ENCODE data around the gene CATSPERE. TPM values are rescaled to one million over a fixed set of nuclear protein-coding genes. Genes with fewer than 3 reads are reported as not detected.

CATSPERE gene
- total RNA-seq, 1 donor from 2014 or later: 1.1 TPM

DNA sequence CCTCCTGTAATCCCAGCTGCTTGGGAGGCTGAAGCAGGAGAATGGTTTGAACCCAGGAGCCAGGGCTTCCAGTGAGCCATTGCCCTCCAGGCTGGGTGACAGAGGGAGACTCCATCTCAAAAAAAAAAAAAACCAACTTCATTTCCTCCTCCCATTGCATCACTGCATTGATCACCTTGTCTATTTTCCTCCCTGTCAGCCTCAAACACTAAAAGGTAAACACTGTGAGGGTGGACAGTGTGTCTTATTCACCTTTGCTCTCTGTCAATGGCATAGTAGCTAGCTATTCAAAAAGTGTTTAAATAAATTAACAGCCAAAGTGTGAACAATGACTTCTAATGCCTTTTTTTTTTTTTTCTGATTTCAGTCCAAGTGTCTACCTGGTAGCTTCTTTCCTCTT is 178.5 kb downstream of the CATSPERE start:
- Histone ChIP-seq H3K4me1 (no peaks in the 10 kb centered on the region), H3K4me3 (no peak overlapping the region), H3K27ac (no peak overlapping the region), H3K36me3 (no peaks in the 10 kb centered on the region), H3K27me3 (no peaks in the 10 kb centered on the region), H3K9me3 (no peaks in the 10 kb centered on the region)
- no peak for TF ChIP-seq CTCF (IDR thresholded peaks at IDR 0.05)
- no peak for DNase-seq
- intact Hi-C loops (cut with DNase I): no loop called here
- no peak for ATAC-seq

GRCh38 chr1:244640917-244641316 is 179.8 kb downstream of the CATSPERE start:
- Histone ChIP-seq H3K27me3 (no peaks in the 10 kb centered on the region), H3K4me1 (no peaks in the 10 kb centered on the region), H3K9me3 (no peaks in the 10 kb centered on the region), H3K4me3 (no peak overlapping the region), H3K36me3 (no peaks in the 10 kb centered on the region), H3K27ac (no peak overlapping the region)
- ATAC-seq (no peak), DNase-seq (no peak)
- no peak for TF ChIP-seq CTCF (IDR thresholded peaks at IDR 0.05)
- intact Hi-C loops (cut with DNase I): no loop called here

DNA sequence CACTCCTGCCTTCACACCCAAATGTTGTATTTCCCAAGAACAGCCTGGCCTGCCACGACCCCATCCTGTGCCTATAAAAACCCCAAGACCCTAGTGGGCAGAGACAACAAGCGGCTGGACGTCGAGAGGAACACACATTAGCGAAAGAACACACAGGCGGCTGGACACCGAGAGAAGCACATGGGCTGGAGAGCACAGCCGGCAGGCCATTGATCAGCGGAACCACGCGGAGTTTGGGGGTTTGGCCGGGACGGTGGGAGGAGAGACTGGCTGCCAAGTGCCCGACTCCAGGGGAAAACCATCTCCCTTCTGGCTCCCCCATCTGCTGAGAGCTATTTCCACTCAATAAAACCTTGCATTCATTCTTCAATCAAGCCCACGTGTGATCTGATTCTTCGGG is 181.5 kb downstream of the CATSPERE start:
- no peak for DNase-seq
- intact Hi-C loops (cut with DNase I): no loop called here
- Histone ChIP-seq H3K4me1 (no peaks in the 10 kb centered on the region), H3K36me3 (no peaks in the 10 kb centered on the region), H3K9me3 (no peaks in the 10 kb centered on the region), H3K27me3 (no peaks in the 10 kb centered on the region), H3K4me3 (no peak overlapping the region), H3K27ac (no peak overlapping the region)
- no peak for ATAC-seq
- no peak for TF ChIP-seq CTCF (IDR thresholded peaks at IDR 0.05)

GRCh38 chr1:244642988-244643387 is 181.9 kb downstream of the CATSPERE start:
- Histone ChIP-seq H3K4me1 (no peaks in the 10 kb centered on the region), H3K27ac (no peak overlapping the region), H3K4me3 (no peak overlapping the region), H3K9me3 (no peaks in the 10 kb centered on the region), H3K36me3 (no peaks in the 10 kb centered on the region), H3K27me3 (no peaks in the 10 kb centered on the region)
- intact Hi-C loops (cut with DNase I): no loop called here
- DNase-seq: no peak
- ATAC-seq: no peak
- no peak for TF ChIP-seq CTCF (IDR thresholded peaks at IDR 0.05)

- no peak for ATAC-seq
- Histone ChIP-seq H3K36me3 (no peaks in the 10 kb centered on the region), H3K27ac (no peak overlapping the region), H3K9me3 (no peaks in the 10 kb centered on the region), H3K27me3 (no peaks in the 10 kb centered on the region), H3K4me1 (no peaks in the 10 kb centered on the region), H3K4me3 (no peak overlapping the region)
- no peak for DNase-seq
- TF ChIP-seq CTCF (IDR thresholded peaks at IDR 0.05): no peak
- intact Hi-C loops (cut with DNase I): no loop called here
Observed at GRCh38 chr1:244645414-244645813, 184.3 kb downstream of the CATSPERE start.

- no peaks in the 10 kb centered on the region for H3K9me3 ChIP-seq
- no peaks in the 10 kb centered on the region for H3K27me3 ChIP-seq
- H3K27ac ChIP-seq: no peak overlapping the region
- DNase-seq (no peak), ATAC-seq (no peak)
- no peak for TF ChIP-seq CTCF (IDR thresholded peaks at IDR 0.05)
- intact Hi-C loops (cut with DNase I): no loop called here
- H3K4me3 ChIP-seq: no peak overlapping the region
- no peaks in the 10 kb centered on the region for H3K36me3 ChIP-seq
- no peaks in the 10 kb centered on the region for H3K4me1 ChIP-seq
Observed at GRCh38 chr1:244645890-244646289, 184.8 kb downstream of the CATSPERE start.
